Activated T-cell treated with anti-CD3 and anti-CD28 coated beads, Interleukin-2, amount 50 U/mL, for 48 hours (primary cell): ENCODE data around the gene ADGRE2.
"Not testable (repeated sequence)": the region's sequence is repeated elsewhere in the genome, so short reads cannot be mapped to it uniquely, and the experiment has no call there.

Experiments used
- DNase-seq, 2 experiments: peaks; one replicate each; pipeline ENCODE4 v3.0.0-alpha.2; 2020

The ADGRE2 gene

GRCh38 chr19:14777645-14778044, 715 bp downstream of the ADGRE2 start:
- DNase-seq, result not testable (repeated sequence)

DNA sequence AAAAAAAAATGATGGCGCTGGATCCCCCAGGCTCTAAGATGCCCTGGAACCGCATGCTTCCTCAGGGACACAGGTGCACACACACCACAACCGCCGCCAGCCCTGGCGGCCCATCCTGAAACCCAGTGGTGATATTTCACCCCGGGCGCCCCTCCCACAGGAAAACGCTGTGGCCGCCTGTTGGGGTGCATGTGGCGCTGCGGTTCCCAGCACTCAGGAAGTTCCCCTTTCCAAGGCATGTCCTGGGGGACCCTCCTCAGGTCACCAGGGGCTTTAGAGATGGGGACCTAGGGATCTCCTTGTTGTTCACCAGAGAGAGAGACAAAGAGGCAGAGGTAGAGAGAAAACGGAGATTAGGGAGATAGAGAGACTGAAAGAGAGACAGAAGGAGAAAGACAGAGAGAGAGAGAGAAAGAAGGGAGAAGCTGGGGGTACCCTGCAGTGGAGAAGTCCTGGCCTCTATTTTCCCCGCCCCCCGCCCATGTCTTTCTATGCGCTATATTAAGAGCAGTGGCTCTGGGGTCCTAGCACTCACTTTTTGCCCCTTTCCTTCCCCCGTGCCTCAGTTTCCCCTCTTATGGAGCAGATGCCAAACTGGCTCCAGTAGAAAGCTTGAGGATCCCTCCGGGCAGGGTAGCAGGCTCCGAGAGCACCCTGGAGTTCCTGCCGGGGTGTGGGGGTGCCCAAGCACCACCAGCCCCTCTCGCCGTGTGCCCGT, 2.3 kb downstream of the ADGRE2 start:
- DNase-seq, result no peak

DNA sequence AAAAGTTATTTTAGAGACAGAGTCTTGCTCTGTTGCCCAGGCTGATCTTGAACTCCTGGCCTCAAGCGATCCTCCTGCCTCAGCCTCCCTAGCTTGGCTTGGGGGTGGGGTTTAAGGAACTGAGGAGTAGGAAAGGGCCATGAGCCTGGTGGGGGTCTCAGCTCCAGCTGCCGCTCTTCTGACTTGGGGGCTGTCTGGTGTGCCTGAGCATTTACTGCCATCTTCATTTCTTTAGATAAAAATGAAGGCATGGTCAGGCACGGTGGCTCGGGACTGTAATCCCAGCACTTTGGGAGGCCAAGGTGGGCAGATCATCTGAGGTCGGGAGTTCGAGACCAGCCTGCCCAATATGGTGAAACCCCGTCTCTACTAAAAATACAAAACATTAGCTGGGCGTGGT, 3.0 kb downstream of the ADGRE2 start:
- not testable (repeated sequence) for DNase-seq

DNA sequence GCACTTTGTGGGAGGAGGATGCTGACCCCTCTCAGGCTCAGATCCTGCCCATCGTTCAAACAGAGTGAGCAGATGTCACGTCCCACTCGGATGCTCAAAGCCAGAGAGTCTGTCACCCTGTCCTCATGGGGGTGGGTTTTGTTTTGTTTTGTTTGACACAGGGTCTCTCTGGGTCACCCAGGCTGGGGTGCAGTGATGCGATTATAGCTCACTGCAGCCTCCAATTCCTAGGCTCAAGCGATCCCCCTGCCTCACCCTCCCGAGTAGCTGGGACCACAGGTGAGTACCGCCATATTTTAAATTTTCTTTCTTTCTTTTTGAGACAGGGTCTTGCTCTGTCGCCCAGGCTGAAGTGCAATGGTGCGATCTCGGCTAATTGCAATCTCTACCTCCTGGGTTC, 4.0 kb downstream of the ADGRE2 start:
- DNase-seq, result no peak

DNA sequence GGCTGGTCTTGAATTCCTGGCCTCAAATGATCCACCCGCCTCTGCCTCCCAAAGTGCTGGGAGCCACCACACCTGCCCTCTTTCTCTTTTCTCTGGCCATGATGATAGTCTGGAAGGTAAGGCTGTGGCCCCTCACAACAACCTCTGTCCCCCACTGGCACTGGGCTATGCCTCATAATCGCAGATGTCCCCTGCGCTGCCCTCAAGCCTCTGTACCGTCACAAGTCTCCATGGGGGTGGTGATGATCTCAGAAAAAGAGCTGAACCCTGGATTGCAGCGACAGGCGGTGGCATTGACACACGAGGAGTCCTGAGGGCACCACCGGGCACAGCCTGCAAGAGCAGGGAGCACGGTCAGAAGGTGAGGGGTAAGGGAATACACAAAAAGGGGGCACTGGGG, 4.6 kb downstream of the ADGRE2 start:
- not testable (repeated sequence) for DNase-seq

- DNase-seq, result no peak
These were observed 5.4 kb downstream of the ADGRE2 start for GRCh38 chr19:14772995-14773394.

DNA sequence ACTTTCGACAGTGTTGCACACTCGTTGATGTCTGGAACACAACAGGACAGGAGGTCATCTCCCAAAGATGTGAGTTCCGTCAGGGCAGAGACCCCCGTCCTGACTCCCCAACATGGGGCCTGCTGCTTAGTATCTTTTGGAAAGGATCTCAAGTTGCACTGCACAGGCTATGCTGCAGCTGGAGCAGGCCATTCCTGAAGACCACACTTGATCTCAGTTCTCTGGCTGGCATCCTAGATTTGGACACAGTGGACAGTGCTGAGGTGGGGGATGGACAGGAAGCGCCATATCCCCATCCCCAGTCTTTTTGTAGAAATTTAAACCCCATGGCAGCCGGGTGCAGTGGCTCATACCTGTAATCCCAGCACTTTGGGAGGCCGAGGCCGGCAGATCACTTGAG, 5.9 kb downstream of the ADGRE2 start:
- no peak for DNase-seq

DNA sequence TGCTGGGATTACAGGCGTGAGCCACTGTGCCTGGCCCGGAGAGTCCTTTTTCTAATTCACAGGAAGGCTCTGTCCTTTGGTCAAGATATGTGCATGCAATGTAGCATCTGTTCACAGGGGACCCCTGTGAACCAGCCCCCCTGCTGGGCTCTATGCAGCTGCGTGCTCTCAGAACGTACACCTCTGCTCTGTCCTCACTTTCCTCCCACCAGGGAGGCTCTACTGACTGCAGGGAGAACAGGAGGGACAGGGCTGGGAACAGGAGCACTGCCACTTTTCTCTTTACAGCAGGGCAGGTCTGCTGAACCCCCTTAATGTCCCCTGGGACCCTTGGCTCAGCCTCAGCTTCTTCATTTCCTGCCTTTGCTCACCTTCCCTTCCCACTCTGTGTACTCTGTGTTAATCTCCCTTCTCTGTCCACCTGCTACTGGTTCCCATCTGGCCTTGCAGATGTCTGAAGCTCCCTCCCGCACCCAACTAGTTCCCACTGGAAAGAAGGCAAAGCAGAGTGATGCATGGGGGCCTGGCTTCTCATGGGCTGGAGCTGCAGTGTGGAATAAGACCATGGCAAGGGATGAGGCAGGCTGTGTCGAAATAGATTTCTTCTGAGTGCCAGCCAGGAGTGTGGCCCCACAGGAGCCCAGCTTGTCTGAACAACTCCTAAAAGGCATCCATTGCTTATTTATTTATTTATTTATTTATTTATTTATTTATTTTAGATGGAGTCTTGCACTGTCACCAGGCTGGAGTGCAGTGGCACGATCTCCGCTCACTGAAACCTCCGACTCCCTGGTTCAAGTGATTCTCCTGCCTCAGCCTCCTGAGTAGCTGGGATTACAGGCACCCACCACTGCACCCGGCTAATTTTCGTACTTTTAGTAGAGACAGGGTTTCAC, 7.2 kb downstream of the ADGRE2 start:
- DNase-seq, result no peak

DNA sequence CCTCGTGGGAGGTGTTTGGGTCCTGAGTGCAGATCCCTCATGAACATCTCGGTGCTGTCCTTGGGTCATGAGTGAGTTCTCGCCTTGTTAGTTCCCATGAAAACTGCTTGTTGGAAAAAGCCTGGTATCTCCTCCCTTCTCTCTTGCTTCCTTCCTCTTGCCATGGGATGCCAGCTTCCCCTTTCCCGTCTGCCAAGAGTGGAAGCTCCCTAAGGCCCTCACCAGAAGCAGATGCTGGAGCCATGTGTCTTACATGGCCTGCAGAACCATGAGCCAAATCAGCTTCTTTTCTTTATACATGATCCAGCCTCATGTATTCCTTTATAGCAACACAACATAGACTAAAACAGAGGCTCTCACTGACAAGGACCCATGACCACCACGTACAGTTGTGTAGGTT, 8.2 kb downstream of the ADGRE2 start:
- no peak for DNase-seq

- no peak for DNase-seq
These were observed 9.2 kb downstream of the ADGRE2 start for GRCh38 chr19:14769201-14769600.

GRCh38 chr19:14768001-14768400, 10.4 kb downstream of the ADGRE2 start:
- DNase-seq, result no peak

GRCh38 chr19:14767466-14767971, 10.8 kb downstream of the ADGRE2 start:
- no peak for DNase-seq

GRCh38 chr19:14765841-14766240, 12.5 kb downstream of the ADGRE2 start:
- DNase-seq, result not testable (repeated sequence)

GRCh38 chr19:14765403-14765802, 13.0 kb downstream of the ADGRE2 start:
- DNase-seq, result not testable (repeated sequence)

DNA sequence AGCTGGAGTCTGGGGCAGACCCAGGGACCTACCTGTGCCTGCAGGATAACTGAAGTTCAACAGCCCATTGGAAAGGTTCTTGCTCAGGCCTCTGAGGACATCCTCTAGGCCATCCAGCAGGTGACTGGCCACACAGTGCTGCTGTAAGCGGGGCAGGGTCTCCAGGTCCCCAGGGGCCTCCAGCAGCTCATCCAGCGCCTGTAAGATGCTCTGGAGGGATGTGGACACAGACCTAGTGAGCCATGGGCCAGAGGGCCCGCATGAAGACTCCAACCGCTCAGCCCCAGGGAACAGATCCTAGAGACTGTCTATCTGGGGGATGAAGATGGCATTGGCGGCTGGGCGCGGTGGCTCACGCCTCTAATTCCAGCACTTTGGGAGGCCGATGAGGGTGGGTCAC, 14.0 kb downstream of the ADGRE2 start:
- no peak for DNase-seq

DNA sequence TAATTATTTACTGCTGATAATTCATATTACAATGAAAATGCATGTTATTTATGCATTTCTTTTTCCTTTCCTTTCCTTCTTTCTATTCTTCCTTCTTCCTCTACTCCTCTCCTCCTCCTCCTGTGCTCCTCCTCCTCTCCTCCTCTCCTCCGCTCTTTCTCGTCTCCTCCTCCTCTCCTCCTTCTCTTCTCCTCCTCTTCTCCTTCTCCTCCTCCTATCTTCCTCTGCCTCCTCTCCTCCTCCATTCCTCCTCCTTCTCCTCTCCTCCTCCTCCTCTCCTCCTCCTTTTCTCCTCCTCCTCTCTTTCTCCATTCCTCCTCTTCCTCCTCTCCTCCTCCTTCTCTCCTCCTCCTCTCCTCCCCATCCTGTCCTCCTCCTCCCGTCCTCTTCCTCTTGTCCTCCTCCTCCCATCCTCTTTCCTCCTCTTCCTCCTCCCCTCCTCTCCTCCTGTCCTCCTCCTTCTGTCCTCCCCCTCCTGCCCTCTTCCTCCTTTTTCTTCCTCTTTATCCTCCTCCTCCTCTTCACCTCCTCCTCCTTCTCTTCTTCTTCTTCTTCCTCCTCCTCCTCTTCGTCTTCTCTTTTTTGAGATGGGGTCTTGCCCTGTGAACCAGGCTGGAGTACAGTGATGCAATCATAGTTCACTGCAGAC, 14.7 kb downstream of the ADGRE2 start:
- DNase-seq, result no peak

GRCh38 chr19:14762111-14762510, 16.2 kb downstream of the ADGRE2 start:
- DNase-seq, result no peak

- no peak for DNase-seq
These were observed 16.8 kb downstream of the ADGRE2 start for GRCh38 chr19:14761607-14762006.

DNA sequence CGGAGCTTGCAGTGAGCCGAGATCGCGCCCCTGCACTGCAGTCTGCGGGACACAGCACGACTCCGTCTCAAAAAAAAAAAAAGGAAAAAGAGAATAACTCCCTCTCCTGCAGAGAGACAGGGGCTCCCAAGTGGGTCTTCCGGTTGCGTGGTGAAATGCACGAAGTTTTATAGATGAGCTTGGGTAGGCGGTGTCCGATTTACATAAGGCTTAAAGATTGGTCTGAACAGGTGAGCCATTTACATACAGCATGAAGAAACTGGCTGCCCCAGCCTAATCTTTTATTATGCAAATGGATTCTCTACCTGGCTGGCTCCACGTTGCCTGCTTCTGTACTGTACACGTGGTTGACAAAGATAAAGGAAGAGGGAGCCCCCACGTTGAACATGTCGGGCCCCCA, 19.5 kb downstream of the ADGRE2 start:
- no peak for DNase-seq

DNA sequence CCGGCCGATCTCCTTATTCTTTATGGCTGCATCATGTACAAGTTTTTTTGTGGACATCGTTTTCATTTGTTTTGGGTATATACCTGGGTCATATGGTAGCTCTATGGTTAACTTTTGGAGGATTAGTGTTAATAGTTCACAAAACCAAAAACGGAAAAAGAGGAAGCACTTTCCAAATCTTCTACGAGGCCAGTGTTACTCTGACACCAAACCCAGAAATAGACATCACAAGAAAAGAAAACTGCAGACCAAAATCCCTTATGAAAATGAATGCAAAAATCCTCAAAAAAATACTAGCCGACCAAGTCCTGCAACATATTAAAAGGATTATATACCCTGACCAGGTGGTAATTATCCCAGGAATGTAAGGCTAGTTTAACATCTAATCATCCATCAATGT, 29.8 kb downstream of the ADGRE2 start:
- no peak for DNase-seq

- DNase-seq, result no peak
These were observed 31.5 kb downstream of the ADGRE2 start for GRCh38 chr19:14746886-14747285.

- DNase-seq, result no peak
These were observed 42.4 kb downstream of the ADGRE2 start for GRCh38 chr19:14735915-14736314.

GRCh38 chr19:14733574-14733973, 44.8 kb downstream of the ADGRE2 start:
- DNase-seq, result no peak

DNA sequence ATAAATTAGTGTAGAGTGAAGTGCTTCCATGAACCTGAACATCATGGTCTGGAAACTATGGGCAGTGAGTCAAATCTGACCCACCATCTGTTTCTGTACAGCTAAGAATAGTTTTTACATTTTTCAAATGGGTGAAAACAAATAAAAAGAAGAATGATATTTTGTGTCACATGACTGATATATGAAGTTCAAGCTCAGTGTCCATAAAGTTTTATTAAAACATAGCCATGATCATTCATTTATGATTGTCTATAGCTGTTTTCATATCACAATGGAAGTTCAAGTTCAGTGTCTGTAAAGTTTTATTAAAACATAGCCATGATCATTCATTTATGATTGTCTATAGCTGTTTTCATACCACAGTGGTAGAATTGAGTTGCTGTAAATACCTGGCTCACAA, 45.9 kb downstream of the ADGRE2 start:
- no peak for DNase-seq
